Testis (tissue), 2 donors: Measurements from ENCODE around the gene ZNF365.

Experiments used
- POLR2A ChIP-seq: fragments of 450-650 bp; IDR thresholded peaks from one replicate; pipeline ENCODE4 v1.6.1; 2017; ENCODE audit warnings: antibody characterized with exemption, mild to moderate bottlenecking, moderate library complexity
- TF ChIP-seq, protein P1 (sequence below), 3 experiments: fragments of 450-650 bp in 2 of 3; fragments of 200-600 bp in 1 of 3; sonication (generic) in 1 of 3; IDR thresholded peaks; one replicate each; pipeline ENCODE4 v1.5.1; 2016 to 2019; ENCODE audit warnings: antibody characterized with exemption in 3 of 3, mild to moderate bottlenecking in 2 of 3, moderate library complexity in 1 of 3

DNA sequence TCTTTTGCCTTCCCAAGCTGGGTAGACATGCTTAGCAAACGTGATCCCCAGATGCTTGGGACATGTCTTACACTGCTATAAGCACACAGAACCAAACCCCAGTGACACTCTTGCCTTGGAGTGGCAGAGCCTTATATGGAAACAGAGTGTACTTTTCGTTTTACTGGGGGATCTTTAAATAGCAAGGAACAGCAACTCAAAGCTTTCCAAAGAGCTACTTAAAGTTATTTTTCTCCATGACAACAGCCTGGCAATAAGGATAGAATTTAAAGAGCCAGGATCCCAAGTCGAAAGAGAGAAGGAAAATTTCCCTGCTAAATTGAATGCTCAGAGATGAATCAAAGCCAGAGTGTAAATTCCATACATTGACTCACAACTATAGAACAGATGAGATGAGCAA is 67.8 kb downstream of the ZNF365 start:
- TF ChIP-seq, protein P1, sequence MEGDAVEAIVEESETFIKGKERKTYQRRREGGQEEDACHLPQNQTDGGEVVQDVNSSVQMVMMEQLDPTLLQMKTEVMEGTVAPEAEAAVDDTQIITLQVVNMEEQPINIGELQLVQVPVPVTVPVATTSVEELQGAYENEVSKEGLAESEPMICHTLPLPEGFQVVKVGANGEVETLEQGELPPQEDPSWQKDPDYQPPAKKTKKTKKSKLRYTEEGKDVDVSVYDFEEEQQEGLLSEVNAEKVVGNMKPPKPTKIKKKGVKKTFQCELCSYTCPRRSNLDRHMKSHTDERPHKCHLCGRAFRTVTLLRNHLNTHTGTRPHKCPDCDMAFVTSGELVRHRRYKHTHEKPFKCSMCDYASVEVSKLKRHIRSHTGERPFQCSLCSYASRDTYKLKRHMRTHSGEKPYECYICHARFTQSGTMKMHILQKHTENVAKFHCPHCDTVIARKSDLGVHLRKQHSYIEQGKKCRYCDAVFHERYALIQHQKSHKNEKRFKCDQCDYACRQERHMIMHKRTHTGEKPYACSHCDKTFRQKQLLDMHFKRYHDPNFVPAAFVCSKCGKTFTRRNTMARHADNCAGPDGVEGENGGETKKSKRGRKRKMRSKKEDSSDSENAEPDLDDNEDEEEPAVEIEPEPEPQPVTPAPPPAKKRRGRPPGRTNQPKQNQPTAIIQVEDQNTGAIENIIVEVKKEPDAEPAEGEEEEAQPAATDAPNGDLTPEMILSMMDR (IDR thresholded peaks at IDR 0.05), result no peak
- no peak for TF ChIP-seq POLR2A
